Lung (tissue), 12 donors: Measurements from ENCODE around the gene HMGCL. TPM values are rescaled to one million over a fixed set of nuclear protein-coding genes. Genes with fewer than 3 reads are reported as not detected.
A peak's percentile ranks its signal among the peaks of the same experiment; 100 is the strongest.

Experiments used
- ATAC-seq: fragments of 200-7000 bp; cut with Tn5 transposase; one replicate; pipeline ENCODE4 v1.9.1; 2020; ENCODE audit warnings: moderate number of reproducible peaks; ENCODE audit not compliant: insufficient read depth, low FRiP score
- DNase-seq, 3 donors: peaks; one replicate each; pipeline ENCODE4 v3.0.0-alpha.2; 2013 to 2017
- H3K27ac ChIP-seq, 2 donors: one replicate each; pipeline ENCODE4 v1.5.1; 2013; ENCODE audit warnings: mild to moderate bottlenecking in 2 of 2, moderate library complexity in 2 of 2, control low read depth in 1 of 2, inconsistent platforms in 1 of 2, low read depth in 1 of 2, low read length in 1 of 2
- H3K27me3 ChIP-seq, 3 donors: one replicate each; pipeline ENCODE4 v1.5.1; 2013; ENCODE audit warnings: low read length in 2 of 3; ENCODE audit not compliant: control insufficient read depth in 3 of 3, insufficient read depth in 3 of 3
- H3K36me3 ChIP-seq, 4 donors: one replicate each; pipeline ENCODE4 v1.5.1; 2013; ENCODE audit warnings: low read length in 4 of 4, mild to moderate bottlenecking in 1 of 4, moderate library complexity in 1 of 4; ENCODE audit not compliant: control insufficient read depth in 4 of 4, insufficient read depth in 4 of 4
- H3K4me1 ChIP-seq, 5 donors: one replicate each; pipeline ENCODE4 v1.5.1; 2013; ENCODE audit warnings: low read length in 5 of 5, mild to moderate bottlenecking in 2 of 5, moderate library complexity in 1 of 5; ENCODE audit not compliant: control insufficient read depth in 5 of 5, insufficient read depth in 5 of 5
- H3K4me3 ChIP-seq: one replicate; pipeline ENCODE4 v1.5.1; 2013; ENCODE audit warnings: mild to moderate bottlenecking, control low read depth, moderate library complexity
- H3K9ac ChIP-seq, 2 donors: one replicate each; pipeline ENCODE4 v1.5.1; 2013; ENCODE audit warnings: low read length in 2 of 2, control low read depth in 1 of 2; ENCODE audit not compliant: insufficient read depth in 1 of 2
- H3K9me3 ChIP-seq, 4 donors: one replicate each; pipeline ENCODE4 v1.5.1; 2013; ENCODE audit warnings: low read length in 3 of 4, mild to moderate bottlenecking in 1 of 4, moderate library complexity in 1 of 4; ENCODE audit not compliant: control insufficient read depth in 4 of 4, insufficient read depth in 3 of 4
- CTCF ChIP-seq: IDR thresholded peaks from 2 replicates; pipeline ENCODE4 v1.5.1; 2012; ENCODE audit warnings: mild to moderate bottlenecking; ENCODE audit errors: control extremely low read depth, extremely low read depth
- WGBS, 2 donors: extraction: QIAGEN DNeasy Blood & Tissue Kit; methylation state at CpG; one replicate each; pipeline ENCODE4 v1.1.7; 2013; 5-methylcytosine and 5-hydroxymethylcytosine counted together
- polyA plus RNA-seq, 2 donors: library from polyadenylated mRNA; stranded (reverse); fragments of 200-250 nt; gene quantifications; one replicate each; pipeline ENCODE4 v1.2.1, GENCODE V29; 2013
- total RNA-seq, 2 donors: library from RNA; depleted of rRNA in 1 of 2; stranded (reverse); fragments of >200 nt in 1 of 2; gene quantifications; one replicate each; pipeline ENCODE4 v1.2.1, GENCODE V29; 2014 to 2021
- donor health status: control.
- donor health status: control.
- donor health status: Bipolar disorder and iron deficiency.
- donor health status: healthy.
- donor health status: DM: yes; HTN: yes; CAD: no.

Gene HMGCL
- total and polyA plus RNA-seq, 4 donors, result 33.3 to 47.6 (median 43.9) TPM

- Histone ChIP-seq H3K4me3 (peak overlapping the region; percentile 24), H3K36me3 (no peaks in the 10 kb centered on the region), H3K9me3 (no peaks in the 10 kb centered on the region), H3K27me3 (no peaks in the 10 kb centered on the region), H3K27ac (peak overlapping the region; percentile 22 to 95), H3K9ac (peak overlapping the region in 1 of 2 donors; percentile 76), H3K4me1 (peaks cover 0 to 9% (median 0%) of the 10 kb centered on the region in 5 donors)
- no peak for TF ChIP-seq CTCF
- DNase-seq, result peak in 2 of 3 donors; percentile 17 to 25
- WGBS, 2 donors, result 62 to 70% methylated on average over 22 to 24 of the region's 24 CpGs
- no peak for ATAC-seq
These were observed 713 bp upstream of the HMGCL start for GRCh38 chr1:23825762-23826522.

GRCh38 chr1:23824711-23825075 is 536 bp downstream of the HMGCL start:
- DNase-seq (peak in 1 of 3 donors; percentile 15), ATAC-seq (no peak)
- no peaks in the 10 kb centered on the region for H3K36me3 ChIP-seq
- 1 to 4% methylated on average over 8 of the region's 8 CpGs for WGBS, 2 donors
- no peaks in the 10 kb centered on the region for H3K9me3 ChIP-seq
- TF ChIP-seq CTCF, result no peak
- peaks cover 0 to 9% (median 0%) of the 10 kb centered on the region in 5 donors for H3K4me1 ChIP-seq
- peak overlapping the region; percentile 95 for H3K4me3 ChIP-seq
- peak overlapping the region; percentile 92 to 98 for H3K9ac ChIP-seq
- H3K27ac ChIP-seq, result peak overlapping the region; percentile 95
- H3K27me3 ChIP-seq, result no peaks in the 10 kb centered on the region

- H3K9me3 ChIP-seq, result no peaks in the 10 kb centered on the region
- WGBS, 2 donors, result 84 to 86% methylated on average over 7 of the region's 7 CpGs
- H3K4me3 ChIP-seq, result no peak overlapping the region
- no peak overlapping the region for H3K27ac ChIP-seq
- TF ChIP-seq CTCF, result no peak
- H3K9ac ChIP-seq, result peak overlapping the region in 1 of 2 donors; percentile 7
- no peak for DNase-seq
- no peaks in the 10 kb centered on the region for H3K27me3 ChIP-seq
- H3K36me3 ChIP-seq, result peaks cover 0 to 3% (median under 1%) of the 10 kb centered on the region in 4 donors
- H3K4me1 ChIP-seq, result peaks cover 0 to 9% (median 0%) of the 10 kb centered on the region in 5 donors
- no peak for ATAC-seq
These were observed 1.5 kb downstream of the HMGCL start for GRCh38 chr1:23823767-23824166.
